Progenitor cell of endocrine pancreas (in vitro differentiated cells): ENCODE measurements around the gene DEFB132. TPM values are rescaled to one million over a fixed set of nuclear protein-coding genes. Genes with fewer than 3 reads are reported as not detected.
A peak's percentile ranks its signal among the peaks of the same experiment; 100 is the strongest.

ENCODE experiments used
- DNase-seq: peaks from one replicate; pipeline ENCODE4 v3.0.0; 2021; ENCODE audit warnings: low spot score; ENCODE audit not compliant: unreplicated experiment
- H3K27ac Mint-ChIP-seq: 2 replicates; pipeline ENCODE4 v1.8.0; 2021; ENCODE audit warnings: mild to moderate bottlenecking, moderate library complexity, mixed read lengths
- H3K27me3 Mint-ChIP-seq: 2 replicates; pipeline ENCODE4 v1.8.0; 2021; ENCODE audit warnings: mixed read lengths
- H3K36me3 Mint-ChIP-seq: 2 replicates; pipeline ENCODE4 v1.8.0; 2022; ENCODE audit warnings: mixed read lengths; ENCODE audit not compliant: insufficient read depth
- H3K4me1 Mint-ChIP-seq: 2 replicates; pipeline ENCODE4 v1.8.0; 2021; ENCODE audit warnings: low read depth, mixed read lengths
- H3K4me3 Mint-ChIP-seq: 2 replicates; pipeline ENCODE4 v1.8.0; 2021; ENCODE audit warnings: low read depth, mild to moderate bottlenecking, moderate library complexity, mixed read lengths
- H3K9me3 Mint-ChIP-seq: 2 replicates; pipeline ENCODE4 v1.8.0; 2021; ENCODE audit warnings: low read depth, mixed read lengths
- total RNA-seq: library from RNA; stranded (reverse); gene quantifications from 2 replicates; pipeline ENCODE4 v1.2.1, GENCODE V29; 2021
- TF ChIP-seq, protein P1 (sequence below): fragments of 200-600 bp; sonication (generic); IDR thresholded peaks from one replicate; pipeline ENCODE4 v1.5.0; 2021; ENCODE audit warnings: antibody characterized with exemption, mild to moderate bottlenecking; ENCODE audit not compliant: unreplicated experiment

DEFB132 gene
- total RNA-seq, 1 donor from 2014 or later: not detected

DNA sequence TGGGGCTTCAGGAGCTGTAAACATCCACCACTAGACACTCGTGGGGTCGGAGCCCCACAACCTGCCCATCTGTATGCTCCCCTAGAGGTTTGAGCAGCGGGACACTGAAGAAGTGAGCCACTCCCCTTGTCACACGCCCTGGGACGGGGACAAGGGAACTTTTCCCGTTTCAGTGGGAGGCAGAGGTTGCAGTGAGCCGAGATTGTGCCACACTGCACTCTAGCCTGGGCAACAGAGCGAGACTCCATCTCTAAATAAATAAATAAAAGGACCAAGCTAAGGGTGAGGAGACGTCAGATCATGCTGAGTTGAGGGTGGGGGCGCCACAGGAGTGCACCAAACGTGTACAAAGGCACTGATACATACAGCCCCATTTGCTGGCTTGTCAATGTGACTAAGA, 48.2 kb downstream of the DEFB132 start:
- no peak for DNase-seq
- H3K27ac Mint-ChIP-seq: no peak overlapping the region
- peaks cover 11% of the 10 kb centered on the region for H3K4me1 Mint-ChIP-seq
- no peaks in the 10 kb centered on the region for H3K9me3 Mint-ChIP-seq
- TF ChIP-seq, protein P1, sequence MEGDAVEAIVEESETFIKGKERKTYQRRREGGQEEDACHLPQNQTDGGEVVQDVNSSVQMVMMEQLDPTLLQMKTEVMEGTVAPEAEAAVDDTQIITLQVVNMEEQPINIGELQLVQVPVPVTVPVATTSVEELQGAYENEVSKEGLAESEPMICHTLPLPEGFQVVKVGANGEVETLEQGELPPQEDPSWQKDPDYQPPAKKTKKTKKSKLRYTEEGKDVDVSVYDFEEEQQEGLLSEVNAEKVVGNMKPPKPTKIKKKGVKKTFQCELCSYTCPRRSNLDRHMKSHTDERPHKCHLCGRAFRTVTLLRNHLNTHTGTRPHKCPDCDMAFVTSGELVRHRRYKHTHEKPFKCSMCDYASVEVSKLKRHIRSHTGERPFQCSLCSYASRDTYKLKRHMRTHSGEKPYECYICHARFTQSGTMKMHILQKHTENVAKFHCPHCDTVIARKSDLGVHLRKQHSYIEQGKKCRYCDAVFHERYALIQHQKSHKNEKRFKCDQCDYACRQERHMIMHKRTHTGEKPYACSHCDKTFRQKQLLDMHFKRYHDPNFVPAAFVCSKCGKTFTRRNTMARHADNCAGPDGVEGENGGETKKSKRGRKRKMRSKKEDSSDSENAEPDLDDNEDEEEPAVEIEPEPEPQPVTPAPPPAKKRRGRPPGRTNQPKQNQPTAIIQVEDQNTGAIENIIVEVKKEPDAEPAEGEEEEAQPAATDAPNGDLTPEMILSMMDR: no peak
- no peaks in the 10 kb centered on the region for H3K27me3 Mint-ChIP-seq
- H3K36me3 Mint-ChIP-seq: peaks cover 1% of the 10 kb centered on the region
- H3K4me3 Mint-ChIP-seq: no peak overlapping the region

DNA sequence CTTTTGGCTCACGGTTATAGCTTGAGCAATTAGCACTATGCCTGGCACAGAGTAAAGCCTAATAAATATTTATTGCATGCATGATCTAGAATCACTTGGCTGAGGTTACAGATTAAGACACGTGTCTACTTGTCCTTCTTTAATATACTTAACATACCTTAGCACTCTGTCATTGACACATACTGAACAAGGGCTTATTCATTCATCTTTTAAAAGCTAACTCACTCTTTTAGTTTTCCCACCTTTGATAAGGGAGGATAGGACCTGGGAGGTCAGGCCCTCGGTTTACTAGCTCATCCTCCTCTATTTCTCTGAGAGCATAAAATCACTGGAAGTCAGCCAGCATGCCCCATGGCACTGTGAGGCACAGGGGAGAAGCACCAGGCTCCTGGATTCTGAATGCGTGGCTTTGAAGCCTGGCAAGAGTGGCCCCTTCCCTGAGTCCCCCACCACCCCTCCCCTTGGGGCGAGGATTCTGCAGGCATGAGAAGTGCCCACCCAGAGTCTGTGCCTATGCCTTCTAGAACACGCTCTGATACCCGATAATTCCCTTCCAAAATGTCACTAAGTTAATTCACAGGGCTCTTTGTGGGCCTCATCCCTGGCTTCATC, 51.0 kb downstream of the DEFB132 start:
- Mint-ChIP-seq H3K36me3 (no peaks in the 10 kb centered on the region), H3K27me3 (no peaks in the 10 kb centered on the region), H3K9me3 (no peaks in the 10 kb centered on the region), H3K27ac (no peak overlapping the region), H3K4me1 (peaks cover 5% of the 10 kb centered on the region), H3K4me3 (peak overlapping the region; percentile 72)
- no peak for DNase-seq
- TF ChIP-seq, protein P1: no peak

DNA sequence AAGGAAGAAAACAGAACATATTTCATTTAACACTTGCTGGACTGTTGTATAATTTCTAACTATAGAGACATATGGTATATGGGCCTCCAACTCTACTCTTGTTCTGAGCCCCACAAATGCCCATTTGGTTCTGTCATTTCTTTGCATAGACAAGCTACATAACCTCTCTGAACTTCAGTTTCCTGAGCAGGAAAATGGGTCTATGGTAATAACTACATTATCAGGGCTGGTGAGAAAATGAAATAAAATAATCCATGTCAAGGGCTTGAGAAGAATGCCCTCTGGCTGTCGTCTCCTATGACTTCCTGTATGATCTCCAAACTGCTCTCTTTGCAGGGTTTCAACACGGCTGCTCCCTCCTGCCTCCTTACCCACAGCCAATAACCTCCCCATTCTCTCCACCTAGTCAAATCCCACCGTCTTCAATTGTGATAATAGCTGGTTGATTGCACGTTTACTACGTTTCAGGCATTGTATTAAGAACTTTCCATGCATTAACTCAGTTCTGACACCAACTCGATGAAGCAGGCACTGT, 51.8 kb downstream of the DEFB132 start:
- H3K36me3 Mint-ChIP-seq: no peaks in the 10 kb centered on the region
- H3K4me3 Mint-ChIP-seq: peak overlapping the region; percentile 72
- no peak for DNase-seq
- no peaks in the 10 kb centered on the region for H3K27me3 Mint-ChIP-seq
- H3K27ac Mint-ChIP-seq: peak overlapping the region; percentile 92
- TF ChIP-seq, protein P1: no peak
- no peaks in the 10 kb centered on the region for H3K9me3 Mint-ChIP-seq
- H3K4me1 Mint-ChIP-seq: peaks cover 5% of the 10 kb centered on the region

DNA sequence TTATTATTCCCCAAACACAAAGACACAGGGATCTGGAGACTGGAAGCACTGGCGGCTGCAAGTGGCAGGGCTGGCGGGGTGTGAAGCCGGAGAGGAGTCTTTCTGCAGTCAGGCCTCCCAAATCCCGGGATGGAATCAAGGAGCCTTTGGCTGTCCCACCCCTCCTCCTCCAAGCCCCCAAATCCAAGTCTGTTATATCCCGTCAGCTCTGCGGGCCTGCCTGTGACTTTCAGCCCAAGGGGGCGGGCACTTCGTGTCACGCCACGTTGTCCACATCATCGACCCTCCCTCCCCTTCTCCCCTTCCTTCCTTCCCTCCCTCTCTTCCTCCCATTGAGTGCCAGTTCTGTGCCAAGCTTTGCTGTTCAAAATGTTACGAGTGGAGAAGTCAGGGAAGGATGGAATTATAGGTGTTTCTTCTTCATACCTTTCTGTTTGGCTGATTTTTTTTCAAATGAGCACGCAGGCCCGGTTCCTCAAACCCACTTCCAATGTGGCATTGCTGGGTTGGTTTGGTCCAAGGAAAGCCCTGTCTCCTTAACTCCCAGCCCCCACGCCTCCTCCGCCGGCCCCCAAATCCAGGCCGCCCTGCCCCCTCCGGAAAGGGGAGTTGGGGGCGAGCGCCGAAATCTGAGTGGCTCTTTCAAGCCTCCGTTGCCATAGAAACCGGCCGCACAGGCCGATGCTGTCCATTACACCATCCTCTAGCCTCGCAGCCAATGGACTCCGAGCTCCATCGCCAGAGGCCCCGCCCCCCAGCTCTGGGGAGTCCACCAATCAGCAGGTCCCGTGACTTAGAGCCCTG, 52.5 kb downstream of the DEFB132 start:
- Mint-ChIP-seq H3K27me3 (no peaks in the 10 kb centered on the region), H3K4me1 (peaks cover 5% of the 10 kb centered on the region), H3K9me3 (no peaks in the 10 kb centered on the region), H3K4me3 (peak overlapping the region; percentile 72), H3K36me3 (no peaks in the 10 kb centered on the region), H3K27ac (peak overlapping the region; percentile 92)
- TF ChIP-seq, protein P1: no peak
- peak; percentile 96 for DNase-seq

DNA sequence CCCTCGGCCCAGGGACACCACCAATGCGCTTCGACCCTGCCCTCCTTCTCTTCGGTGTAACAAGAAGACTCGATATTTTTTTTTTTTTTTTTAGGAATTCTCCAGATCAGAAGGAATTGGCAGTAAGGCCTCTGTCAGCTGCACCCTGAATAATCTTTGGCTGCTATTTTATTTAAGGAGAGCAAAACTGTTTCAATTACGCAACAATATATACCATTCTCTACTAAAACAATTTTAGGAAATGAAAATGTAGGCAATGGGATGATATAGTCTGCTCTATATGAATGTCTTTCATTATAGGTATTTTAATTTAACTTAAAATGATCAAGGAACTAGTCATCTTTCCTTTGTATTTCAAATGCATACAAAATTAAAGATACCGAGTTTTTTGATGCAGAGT, 53.1 kb downstream of the DEFB132 start:
- no peak for DNase-seq
- TF ChIP-seq, protein P1: no peak
- peak overlapping the region; percentile 72 for H3K4me3 Mint-ChIP-seq
- H3K9me3 Mint-ChIP-seq: no peaks in the 10 kb centered on the region
- H3K4me1 Mint-ChIP-seq: peaks cover 5% of the 10 kb centered on the region
- no peaks in the 10 kb centered on the region for H3K36me3 Mint-ChIP-seq
- peak overlapping the region; percentile 92 for H3K27ac Mint-ChIP-seq
- no peaks in the 10 kb centered on the region for H3K27me3 Mint-ChIP-seq

Other genes with a start within 250 kb of the DEFB132 start
- not detected in 2 replicates for gene DEFB125, start 170.1 kb upstream of the DEFB132 start, total RNA-seq
- gene DEFB126, start 115.1 kb upstream of the DEFB132 start, total RNA-seq: not detected in 2 replicates
- gene DEFB127, start 100.3 kb upstream of the DEFB132 start, total RNA-seq: not detected in 2 replicates
- gene DEFB128, start 68.0 kb upstream of the DEFB132 start, total RNA-seq: not detected in 2 replicates
- gene DEFB129, start 30.5 kb upstream of the DEFB132 start, total RNA-seq: not detected in 2 replicates
- gene C20orf96, start 33.0 kb downstream of the DEFB132 start, total RNA-seq: 69.9 and 70.1 TPM in 2 replicates
- gene ZCCHC3, start 39.8 kb downstream of the DEFB132 start, total RNA-seq: 30.5 and 31.2 TPM in 2 replicates
- gene SOX12, start 67.8 kb downstream of the DEFB132 start, total RNA-seq: 54.8 and 59.0 TPM in 2 replicates
- gene NRSN2, start 89.4 kb downstream of the DEFB132 start, total RNA-seq: 28.9 and 33.0 TPM in 2 replicates
- gene TRIB3, start 123.0 kb downstream of the DEFB132 start, total RNA-seq: 5.2 and 7.8 TPM in 2 replicates
- 92.7 and 108 TPM in 2 replicates for gene RBCK1, start 150.6 kb downstream of the DEFB132 start, total RNA-seq
- 30.3 and 33.2 TPM in 2 replicates for gene TBC1D20, start 204.8 kb downstream of the DEFB132 start, total RNA-seq